ENCODE measurements around the gene CANT1.

Gene CANT1
- 27.5 to 48.6 reads per million in 2 donors for total RNA-seq

GRCh38 chr17:79009397-79010303, at the start of gene CANT1:
TSS of gene CANT1 (minus strand) at chr17:79009764. CDS start at chr17:78997622, 12,142 bp downstream.
- peak; percentile 75 for DNase-seq

DNA sequence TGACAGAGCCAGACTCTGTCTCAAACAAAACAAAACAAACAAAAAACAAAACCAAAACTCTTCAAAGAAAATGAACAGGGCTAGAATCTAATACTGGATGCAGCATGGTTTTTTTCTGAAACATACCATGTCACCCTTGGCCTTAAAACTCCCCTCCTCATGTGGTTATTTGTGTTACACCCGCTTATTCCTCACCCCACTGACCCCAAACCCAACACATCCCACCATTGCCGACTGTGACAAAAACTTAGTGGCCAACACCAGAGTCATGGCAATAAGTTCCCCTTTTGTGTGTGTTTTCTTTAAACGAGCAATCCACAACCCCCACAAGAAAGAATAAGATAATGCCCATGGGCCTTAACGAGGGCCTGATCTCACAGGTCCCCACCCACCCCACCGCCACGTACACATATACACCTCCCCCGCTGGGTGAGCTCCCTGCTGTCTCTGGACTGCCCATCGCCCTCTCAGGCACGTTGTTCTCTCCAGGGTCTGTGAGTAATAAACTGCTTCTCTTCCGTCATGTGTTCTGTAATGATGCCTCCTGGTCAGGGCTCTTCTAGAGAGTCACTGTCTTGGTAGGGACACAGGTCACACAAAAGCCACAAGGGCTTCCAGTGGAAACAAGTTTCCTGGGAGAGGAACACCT, 48.3 kb upstream of the CANT1 start:
- no peak for DNase-seq

DNA sequence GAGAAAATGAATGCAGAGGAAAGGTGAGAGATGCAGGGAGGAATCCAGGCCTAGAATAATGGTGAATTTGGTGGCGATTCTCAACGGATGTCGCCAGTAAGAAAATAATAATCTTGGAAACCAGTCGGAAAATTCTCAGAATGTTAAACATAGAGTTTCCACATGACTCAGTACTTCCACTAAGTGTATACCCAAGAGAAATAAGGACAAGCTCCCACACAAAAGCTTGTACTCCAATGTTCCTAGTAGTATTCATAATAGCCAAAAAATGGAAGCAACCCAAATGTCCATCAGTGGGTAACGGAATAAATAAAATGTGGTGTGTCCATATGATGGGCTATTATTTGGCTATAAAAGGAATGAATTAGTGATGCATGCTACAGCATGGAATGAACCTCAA, 45.6 kb upstream of the CANT1 start:
- no peak for DNase-seq

DNA sequence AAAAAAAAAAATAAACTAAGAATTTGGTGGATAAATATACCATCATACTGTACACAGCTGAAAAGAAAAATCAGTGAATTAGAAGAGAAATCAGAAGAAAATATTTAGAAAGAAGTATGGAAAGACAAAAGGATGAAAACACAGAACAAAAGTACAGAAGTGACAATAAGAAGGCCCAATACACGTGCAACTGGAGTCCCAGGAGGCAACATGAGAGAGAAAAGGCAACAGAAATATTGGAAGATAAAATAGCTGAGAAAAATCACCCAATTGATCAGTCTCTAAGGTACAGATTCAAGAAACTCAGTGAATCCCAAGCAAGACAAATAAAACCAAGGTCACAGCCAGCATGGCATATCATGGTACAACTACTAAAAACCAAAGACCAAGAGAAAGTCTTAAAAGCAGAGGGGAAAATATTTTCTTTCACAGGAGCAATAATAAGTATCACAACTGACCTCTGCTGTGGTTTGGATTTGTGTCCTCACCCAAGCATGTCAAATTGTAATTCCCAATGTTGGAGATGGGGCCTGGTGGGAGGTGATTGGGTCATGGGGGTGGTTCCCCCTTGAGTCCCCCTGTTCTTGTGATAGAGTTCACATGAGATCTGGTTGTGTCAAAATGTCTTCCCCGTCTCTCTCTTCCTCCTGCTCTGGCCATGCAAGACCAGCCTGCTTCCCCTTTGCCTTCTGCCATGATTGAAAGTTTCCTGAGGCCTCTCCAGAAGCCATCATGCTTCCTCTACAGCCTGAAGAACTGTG, 44.8 kb upstream of the CANT1 start:
- DNase-seq: no peak

GRCh38 chr17:79053251-79053925, 43.8 kb upstream of the CANT1 start:
- DNase-seq: no peak

DNA sequence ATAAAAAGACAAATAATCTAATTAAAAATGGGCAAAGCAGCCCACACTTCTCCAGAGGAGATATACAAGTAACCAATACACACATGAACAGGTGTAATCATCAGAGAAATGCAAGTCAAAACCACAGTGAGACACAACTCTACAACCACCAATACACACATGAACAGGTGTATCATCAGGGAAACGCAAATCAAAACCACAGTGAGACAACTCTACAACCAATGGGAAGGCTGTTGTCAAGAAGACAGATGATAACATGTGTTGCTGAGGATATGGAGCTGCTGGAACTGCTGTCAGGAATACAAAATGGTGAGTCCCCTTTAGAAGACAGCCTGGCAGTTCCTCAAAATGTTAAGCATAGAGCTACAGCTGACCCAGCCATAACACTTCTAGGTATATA, 42.6 kb upstream of the CANT1 start:
- DNase-seq: no peak

DNA sequence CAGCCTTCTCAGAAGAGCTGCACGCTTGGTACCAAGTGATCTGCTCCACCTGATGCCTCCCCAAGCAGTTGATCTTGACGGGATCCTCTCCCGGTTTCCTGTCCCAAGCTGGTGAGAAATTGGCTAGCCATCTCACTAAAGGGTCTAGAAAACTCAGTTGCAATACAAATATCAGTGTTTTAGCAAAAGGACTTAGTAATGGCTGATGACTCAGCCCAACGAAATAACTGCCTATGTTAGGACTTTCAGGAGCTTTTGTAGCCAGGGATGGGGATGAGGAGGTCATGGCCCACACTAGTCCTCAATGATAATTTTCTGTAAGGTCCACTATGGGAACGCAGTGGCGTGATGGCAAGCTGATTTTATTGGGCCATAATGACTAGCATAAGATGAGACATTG, 41.7 kb upstream of the CANT1 start:
- DNase-seq: no peak

DNA sequence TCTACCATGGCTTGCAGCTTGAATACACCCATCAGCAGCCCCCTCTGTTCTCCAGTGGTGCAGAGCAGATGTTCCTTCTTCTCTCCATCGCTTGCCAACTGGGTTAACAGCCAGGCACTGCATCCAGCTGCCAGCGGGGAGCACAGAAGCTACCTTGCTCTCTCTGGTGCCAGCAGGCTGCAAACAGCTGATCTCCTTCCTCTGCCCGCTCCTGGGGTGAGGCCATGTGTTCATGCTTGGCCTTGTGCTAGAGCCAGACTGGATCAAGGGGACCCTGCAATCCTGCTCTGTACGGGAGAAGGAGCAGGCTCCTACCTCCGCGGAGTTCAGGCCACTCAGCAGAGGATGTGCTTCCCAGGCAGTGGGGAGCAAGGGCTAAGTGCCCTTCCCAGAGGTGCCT, 41.0 kb upstream of the CANT1 start:
- no peak for DNase-seq

DNA sequence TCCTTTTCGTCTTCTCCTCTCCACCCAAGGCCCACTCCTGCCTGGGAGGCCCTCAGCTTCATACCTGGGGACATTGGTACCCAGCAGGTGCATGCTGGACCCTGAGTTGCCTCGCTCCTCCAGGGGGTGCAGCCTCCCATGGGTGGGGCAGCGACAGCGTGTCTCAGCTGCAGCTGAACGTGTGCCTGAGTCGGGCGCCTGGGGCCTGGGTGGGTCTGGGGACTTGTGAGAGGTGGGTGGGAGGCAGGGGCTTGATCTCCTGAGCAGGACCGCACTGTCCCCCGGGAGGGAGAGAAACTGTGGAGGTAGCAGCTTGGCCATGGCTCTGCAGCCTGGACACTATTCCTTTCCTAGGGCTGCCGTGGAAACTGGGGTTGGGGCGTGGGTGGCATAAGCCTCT, 40.3 kb upstream of the CANT1 start:
- DNase-seq: no peak

- no peak for DNase-seq
Measured at GRCh38 chr17:79048826-79049755, 39.5 kb upstream of the CANT1 start.

GRCh38 chr17:79047923-79048825, 38.6 kb upstream of the CANT1 start:
- no peak for DNase-seq

- DNase-seq: no peak
Measured at GRCh38 chr17:79047291-79047920, 37.8 kb upstream of the CANT1 start.

DNA sequence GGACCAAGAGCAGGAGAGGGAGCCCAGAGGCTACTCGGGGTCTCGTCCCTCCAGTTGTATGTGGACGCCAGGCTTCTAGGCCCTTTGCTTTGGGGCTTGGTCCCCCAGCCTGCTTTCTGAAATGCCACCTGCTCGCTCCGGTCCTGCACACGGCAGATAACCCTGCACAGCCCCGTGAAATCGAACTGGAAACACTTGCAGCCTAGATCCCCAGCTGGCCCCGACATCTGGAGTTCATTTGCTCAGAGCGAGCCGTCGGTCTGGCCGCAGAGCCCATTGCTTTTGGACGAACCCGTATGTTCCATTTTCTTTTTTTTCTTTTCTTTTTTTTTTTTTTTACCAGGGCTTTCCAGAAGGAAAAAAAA, 37.3 kb upstream of the CANT1 start:
- no peak for DNase-seq

- DNase-seq: no peak
Measured at GRCh38 chr17:79046197-79046915, 36.8 kb upstream of the CANT1 start.

DNA sequence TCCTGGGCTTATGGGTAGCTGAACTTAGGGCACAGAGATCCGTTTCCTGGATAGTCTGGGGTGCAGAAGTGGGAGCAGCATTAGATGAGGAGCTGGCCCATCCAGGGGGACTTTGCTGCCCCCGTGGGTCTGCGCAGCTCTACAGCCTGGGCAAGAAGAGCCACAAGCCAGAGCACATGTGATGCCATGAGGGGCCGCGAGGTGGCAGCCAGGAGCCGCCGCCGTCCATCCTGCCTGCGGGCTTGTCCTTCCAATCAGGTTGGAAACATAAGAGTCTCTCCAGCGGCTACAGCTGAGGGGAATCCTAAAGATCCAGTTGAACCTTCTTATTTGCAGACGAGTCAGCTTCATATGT, 36.3 kb upstream of the CANT1 start:
- peak; percentile 54 for DNase-seq

DNA sequence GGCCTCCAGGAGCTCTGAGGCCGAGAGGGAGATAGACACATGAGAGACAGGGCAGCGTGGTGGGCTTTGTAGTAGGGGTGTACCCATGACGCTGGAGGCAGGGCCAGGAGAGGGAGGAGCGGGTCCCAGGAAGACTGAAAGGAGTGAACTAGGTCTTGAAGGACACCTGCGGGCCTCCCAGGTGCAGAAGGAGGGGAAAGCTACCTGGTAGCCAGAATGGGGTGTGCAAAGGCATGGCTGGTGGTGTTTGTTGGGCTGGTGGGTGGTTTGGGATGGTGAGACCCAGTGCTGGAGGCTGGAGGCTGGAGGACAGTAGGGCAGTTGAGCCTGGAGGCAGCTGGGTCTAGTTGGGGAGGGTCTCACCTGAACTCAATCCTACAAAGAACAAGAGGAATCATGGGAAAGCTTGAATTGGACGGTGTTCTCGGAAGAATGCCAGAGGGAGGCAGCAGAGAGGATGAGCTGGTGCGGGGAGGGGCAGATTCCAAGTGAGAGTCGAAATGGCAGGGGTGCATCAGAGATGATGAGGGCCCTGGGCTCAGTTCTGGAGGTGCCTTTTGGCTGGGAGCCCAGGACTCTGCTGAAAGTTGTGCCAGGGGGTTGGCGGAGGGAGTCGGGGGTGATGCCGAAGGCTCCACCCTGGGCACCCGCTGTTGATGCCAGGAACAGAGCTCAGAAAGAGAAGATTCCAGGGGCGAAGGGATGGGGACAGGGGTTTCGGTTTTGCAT, 35.6 kb upstream of the CANT1 start:
- DNase-seq: no peak

DNA sequence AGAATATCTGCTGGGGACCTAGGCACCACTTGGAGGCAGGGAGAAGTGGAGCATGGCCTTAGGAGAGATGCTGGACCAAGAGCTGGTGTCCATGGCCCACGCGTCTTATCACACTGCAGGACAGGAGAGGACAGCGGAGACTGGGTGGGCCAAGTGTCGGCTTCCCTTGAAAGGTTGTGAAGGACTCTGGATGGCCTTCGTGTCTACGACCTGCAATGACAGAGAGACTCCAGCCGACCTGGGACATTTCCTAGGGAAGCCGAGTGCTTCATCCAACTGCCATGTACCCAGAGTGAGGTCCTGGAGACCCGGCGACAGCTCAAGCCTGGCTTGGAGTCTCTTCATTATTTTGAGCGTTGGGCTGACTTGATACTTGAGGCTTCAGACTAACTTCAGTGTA, 34.9 kb upstream of the CANT1 start:
- DNase-seq: no peak

DNA sequence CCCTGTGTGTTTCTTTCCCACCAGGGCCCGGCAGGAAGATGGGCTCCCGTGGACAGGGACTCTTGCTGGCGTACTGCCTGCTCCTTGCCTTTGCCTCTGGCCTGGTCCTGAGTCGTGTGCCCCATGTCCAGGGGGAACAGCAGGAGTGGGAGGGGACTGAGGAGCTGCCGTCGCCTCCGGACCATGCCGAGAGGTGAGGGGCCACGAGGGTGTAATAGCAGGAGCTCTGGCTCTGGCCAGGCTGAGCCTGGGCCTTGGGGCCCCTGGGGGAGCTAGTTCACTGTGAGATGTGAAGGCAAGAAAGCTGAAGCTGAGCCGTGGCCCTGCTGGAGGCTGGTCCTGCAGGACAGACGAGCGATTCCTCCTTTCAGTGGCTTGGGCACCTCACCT, 34.4 kb upstream of the CANT1 start:
- DNase-seq: no peak
